ENCODE measurements around the gene POLR2E.
"Not testable (repeated sequence)": the region's sequence is repeated elsewhere in the genome, so short reads cannot be mapped to it uniquely, and the experiment has no call there.

POLR2E gene

DNA sequence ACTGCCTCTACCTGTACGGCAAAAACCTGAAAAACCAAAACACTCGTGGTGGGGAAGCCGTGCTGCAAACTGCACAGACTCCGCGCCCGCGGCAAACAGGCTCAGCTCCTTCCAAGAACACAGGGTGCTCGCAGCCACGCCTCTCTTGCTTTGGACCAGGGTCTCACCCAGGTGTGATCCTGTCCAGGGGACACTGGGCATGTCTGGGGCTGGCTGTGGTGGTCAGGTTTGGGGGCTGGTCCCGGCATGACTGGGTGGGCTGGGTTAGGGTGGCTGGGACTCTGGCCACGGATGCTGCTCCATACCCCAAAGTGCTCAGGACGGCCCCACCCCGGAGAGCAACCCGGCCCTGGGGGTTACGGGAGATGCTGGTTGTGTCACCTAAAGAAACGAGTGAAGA lies 22.5 kb upstream of the POLR2E start:
- Histone ChIP-seq H3K4me1 (ENCODE audit: control insufficient read depth in 1 of 2, insufficient read depth in 2 of 2, low read length in 2 of 2) (peaks cover 6% of the 10 kb centered on the region in 2 experiments), H3K27ac (ENCODE audit: low read depth, low read length) (no peak overlapping the region), H3K79me2 (ENCODE audit: control insufficient read depth, insufficient read depth, low read length, poor library complexity) (no peaks in the 10 kb centered on the region), H3K4me3 (ENCODE audit: low read depth, low read length) (no peak overlapping the region), H3K79me1 (ENCODE audit: low read length) (peaks cover 3% of the 10 kb centered on the region), H3K9me3 (ENCODE audit: insufficient read depth, low read depth, low read length) (no peaks in the 10 kb centered on the region), H4K8ac (ENCODE audit: low read depth, low read length) (no peak overlapping the region), H2BK12ac (ENCODE audit: low read length) (no peak overlapping the region), H3K14ac (ENCODE audit: low read length) (no peak overlapping the region), H2AFZ (ENCODE audit: insufficient read depth, low read length, poor library complexity) (no peak overlapping the region), H3K9ac (ENCODE audit: low read length) (no peak overlapping the region), H2AK5ac (ENCODE audit: low read length) (no peak overlapping the region), H3K4ac (ENCODE audit: low read depth, low read length) (no peak overlapping the region), H4K12ac (ENCODE audit: low read depth, low read length) (no peak overlapping the region), H3K23ac (ENCODE audit: low read length) (no peak overlapping the region), H3K36me3 (ENCODE audit: control insufficient read depth in 1 of 2, insufficient read depth in 2 of 2, low read length in 2 of 2) (peaks cover 75 to 76% of the 10 kb centered on the region in 2 experiments), H3K4me2 (ENCODE audit: low read length) (no peak overlapping the region), H3K27me3 (ENCODE audit: insufficient read depth, low read length) (no peaks in the 10 kb centered on the region), H2BK120ac (ENCODE audit: insufficient read depth, low read length, poor library complexity) (no peak overlapping the region), H4K91ac (ENCODE audit: low read depth, low read length) (no peak overlapping the region), H3K18ac (ENCODE audit: low read length) (no peak overlapping the region), H2BK5ac (ENCODE audit: low read depth, low read length, poor library complexity) (no peak overlapping the region)
- no peak for DNase-seq
- WGBS (ENCODE audit: extremely low coverage, insufficient coverage, insufficient read length), result no CpG with 5 or more reads among the region's 16 CpGs

GRCh38 chr19:1116726-1117581 lies 21.8 kb upstream of the POLR2E start:
- no peak overlapping the region for H3K27ac ChIP-seq (ENCODE audit: low read depth, low read length)
- H3K23ac ChIP-seq (ENCODE audit: low read length), result no peak overlapping the region
- H4K12ac ChIP-seq (ENCODE audit: low read depth, low read length), result no peak overlapping the region
- H4K8ac ChIP-seq (ENCODE audit: low read depth, low read length), result no peak overlapping the region
- H3K27me3 ChIP-seq (ENCODE audit: insufficient read depth, low read length), result no peaks in the 10 kb centered on the region
- H3K4me2 ChIP-seq (ENCODE audit: low read length), result no peak overlapping the region
- H3K9ac ChIP-seq (ENCODE audit: low read length), result no peak overlapping the region
- H3K4me1 ChIP-seq (ENCODE audit: control insufficient read depth in 1 of 2, insufficient read depth in 2 of 2, low read length in 2 of 2), result peaks cover 6 to 9% of the 10 kb centered on the region in 2 experiments
- no peak overlapping the region for H4K91ac ChIP-seq (ENCODE audit: low read depth, low read length)
- H3K36me3 ChIP-seq (ENCODE audit: control insufficient read depth in 1 of 2, insufficient read depth in 2 of 2, low read length in 2 of 2), result peaks cover 73 to 76% of the 10 kb centered on the region in 2 experiments
- H3K4ac ChIP-seq (ENCODE audit: low read depth, low read length), result no peak overlapping the region
- no peak overlapping the region for H2BK12ac ChIP-seq (ENCODE audit: low read length)
- no peak overlapping the region for H3K18ac ChIP-seq (ENCODE audit: low read length)
- WGBS (ENCODE audit: extremely low coverage, insufficient coverage, insufficient read length), result no CpG with 5 or more reads among the region's 52 CpGs
- no peak overlapping the region for H3K14ac ChIP-seq (ENCODE audit: low read length)
- no peak overlapping the region for H2BK120ac ChIP-seq (ENCODE audit: insufficient read depth, low read length, poor library complexity)
- H3K79me1 ChIP-seq (ENCODE audit: low read length), result peaks cover 3% of the 10 kb centered on the region
- no peaks in the 10 kb centered on the region for H3K9me3 ChIP-seq (ENCODE audit: insufficient read depth, low read depth, low read length)
- H3K79me2 ChIP-seq (ENCODE audit: control insufficient read depth, insufficient read depth, low read length, poor library complexity), result no peaks in the 10 kb centered on the region
- H2AK5ac ChIP-seq (ENCODE audit: low read length), result no peak overlapping the region
- H2AFZ ChIP-seq (ENCODE audit: insufficient read depth, low read length, poor library complexity), result no peak overlapping the region
- no peak overlapping the region for H2BK5ac ChIP-seq (ENCODE audit: low read depth, low read length, poor library complexity)
- H3K4me3 ChIP-seq (ENCODE audit: low read depth, low read length), result no peak overlapping the region
- DNase-seq, result no peak

DNA sequence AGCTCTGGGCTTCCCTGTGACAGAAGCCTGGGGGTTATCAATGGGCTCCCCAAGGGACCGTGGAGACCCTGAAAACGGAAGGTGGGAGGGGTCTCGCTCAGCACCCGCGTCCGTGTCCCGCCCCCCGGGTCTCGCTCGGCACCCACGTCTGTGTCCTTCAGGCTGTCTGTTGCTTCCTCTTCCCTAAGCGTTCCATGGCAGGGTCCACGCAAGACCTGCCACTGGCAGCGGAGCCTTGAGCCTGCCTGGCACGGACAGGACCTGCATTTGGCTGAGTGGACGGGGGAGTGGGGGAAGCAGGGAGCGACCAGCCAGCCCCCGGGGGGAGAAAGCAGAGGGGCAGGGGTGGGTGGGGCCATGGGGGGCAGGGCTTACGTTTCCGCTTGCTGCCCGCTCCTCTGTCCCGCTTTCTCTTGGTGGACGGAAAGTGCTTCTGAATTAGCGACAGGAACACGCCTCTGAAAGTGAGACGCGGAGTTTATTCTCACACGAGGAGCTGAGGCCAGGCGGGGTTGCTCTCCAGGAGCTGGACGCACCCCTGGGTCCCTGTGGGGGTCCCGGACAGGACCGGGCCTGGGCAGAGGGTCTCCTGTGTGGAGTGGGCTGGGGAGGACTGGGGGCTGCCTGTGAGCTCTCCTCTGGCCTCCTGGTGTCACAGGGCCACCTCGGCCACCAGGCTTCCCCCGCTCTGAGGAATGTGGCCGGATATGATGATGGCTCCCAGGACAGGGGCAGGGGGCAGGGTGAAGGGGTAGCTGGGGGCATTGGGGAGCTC lies 20.7 kb upstream of the POLR2E start:
- Histone ChIP-seq H3K79me2 (ENCODE audit: control insufficient read depth, insufficient read depth, low read length, poor library complexity) (no peaks in the 10 kb centered on the region), H4K12ac (ENCODE audit: low read depth, low read length) (no peak overlapping the region), H3K4me1 (ENCODE audit: control insufficient read depth in 1 of 2, insufficient read depth in 2 of 2, low read length in 2 of 2) (peaks cover 6 to 9% of the 10 kb centered on the region in 2 experiments), H2BK5ac (ENCODE audit: low read depth, low read length, poor library complexity) (no peak overlapping the region), H3K27me3 (ENCODE audit: insufficient read depth, low read length) (no peaks in the 10 kb centered on the region), H3K4me3 (ENCODE audit: low read depth, low read length) (no peak overlapping the region), H3K36me3 (ENCODE audit: control insufficient read depth in 1 of 2, insufficient read depth in 2 of 2, low read length in 2 of 2) (peaks cover 67 to 71% of the 10 kb centered on the region in 2 experiments), H3K79me1 (ENCODE audit: low read length) (peaks cover 3% of the 10 kb centered on the region), H3K23ac (ENCODE audit: low read length) (no peak overlapping the region), H2BK12ac (ENCODE audit: low read length) (no peak overlapping the region), H2BK120ac (ENCODE audit: insufficient read depth, low read length, poor library complexity) (no peak overlapping the region), H3K4ac (ENCODE audit: low read depth, low read length) (no peak overlapping the region), H2AFZ (ENCODE audit: insufficient read depth, low read length, poor library complexity) (no peak overlapping the region), H3K9ac (ENCODE audit: low read length) (no peak overlapping the region), H3K4me2 (ENCODE audit: low read length) (no peak overlapping the region), H3K18ac (ENCODE audit: low read length) (no peak overlapping the region), H3K27ac (ENCODE audit: low read depth, low read length) (no peak overlapping the region), H4K91ac (ENCODE audit: low read depth, low read length) (no peak overlapping the region), H3K14ac (ENCODE audit: low read length) (no peak overlapping the region), H3K9me3 (ENCODE audit: insufficient read depth, low read depth, low read length) (no peaks in the 10 kb centered on the region), H4K8ac (ENCODE audit: low read depth, low read length) (no peak overlapping the region), H2AK5ac (ENCODE audit: low read length) (no peak overlapping the region)
- WGBS (ENCODE audit: extremely low coverage, insufficient coverage, insufficient read length), result no CpG with 5 or more reads among the region's 35 CpGs
- DNase-seq, result no peak

DNA sequence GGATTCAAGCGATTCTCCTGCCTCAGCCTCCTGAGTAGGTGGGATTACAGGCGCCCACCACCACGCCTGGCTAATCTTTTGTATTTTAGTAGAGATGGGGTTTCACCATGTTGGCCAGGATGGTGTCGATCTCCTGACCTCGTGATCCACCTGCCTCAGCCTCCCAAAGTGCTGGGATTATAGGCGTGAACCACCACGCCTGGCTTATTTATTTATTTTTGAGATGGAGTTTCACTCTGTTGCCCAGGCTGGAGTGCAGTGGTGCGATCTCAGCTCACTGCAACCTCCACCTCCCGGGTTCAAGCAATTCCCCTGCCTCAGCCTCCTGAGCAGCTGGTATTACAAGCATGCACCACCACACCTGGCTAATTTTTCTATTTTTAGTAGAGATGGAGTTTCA lies 19.6 kb upstream of the POLR2E start:
- not testable (repeated sequence) for H3K9ac ChIP-seq (ENCODE audit: low read length); H2AK5ac ChIP-seq (ENCODE audit: low read length); H4K8ac ChIP-seq (ENCODE audit: low read depth, low read length); DNase-seq; H3K79me2 ChIP-seq (ENCODE audit: control insufficient read depth, insufficient read depth, low read length, poor library complexity); H2AFZ ChIP-seq (ENCODE audit: insufficient read depth, low read length, poor library complexity); H2BK5ac ChIP-seq (ENCODE audit: low read depth, low read length, poor library complexity); H3K4me2 ChIP-seq (ENCODE audit: low read length); H4K12ac ChIP-seq (ENCODE audit: low read depth, low read length); H3K4me3 ChIP-seq (ENCODE audit: low read depth, low read length); H3K27me3 ChIP-seq (ENCODE audit: insufficient read depth, low read length); H3K9me3 ChIP-seq (ENCODE audit: insufficient read depth, low read depth, low read length); H3K23ac ChIP-seq (ENCODE audit: low read length); H3K4ac ChIP-seq (ENCODE audit: low read depth, low read length); H3K4me1 ChIP-seq (ENCODE audit: control insufficient read depth in 1 of 2, insufficient read depth in 2 of 2, low read length in 2 of 2); H2BK120ac ChIP-seq (ENCODE audit: insufficient read depth, low read length, poor library complexity); H3K14ac ChIP-seq (ENCODE audit: low read length); H3K79me1 ChIP-seq (ENCODE audit: low read length); H2BK12ac ChIP-seq (ENCODE audit: low read length); H3K18ac ChIP-seq (ENCODE audit: low read length); H4K91ac ChIP-seq (ENCODE audit: low read depth, low read length); H3K27ac ChIP-seq (ENCODE audit: low read depth, low read length)
- no CpG with 5 or more reads among the region's 9 CpGs for WGBS (ENCODE audit: extremely low coverage, insufficient coverage, insufficient read length)
- peaks cover 67 to 71% of the 10 kb centered on the region in 2 experiments for H3K36me3 ChIP-seq (ENCODE audit: control insufficient read depth in 1 of 2, insufficient read depth in 2 of 2, low read length in 2 of 2)

All from trophoblast cell (in vitro differentiated cells and primary cell).